C4-2B (cell line): ENCODE measurements around the gene NDUFB2.
"Not testable (repeated sequence)": the region's sequence is repeated elsewhere in the genome, so short reads cannot be mapped to it uniquely, and the experiment has no call there.

Source experiments
- CTCF ChIP-seq: fragments of 450-650 bp; conservative IDR thresholded peaks from 2 replicates; pipeline ENCODE4 v1.5.1; 2017; ENCODE audit warnings: mild to moderate bottlenecking
- ZFX ChIP-seq: fragments of 450-650 bp; IDR thresholded peaks from 2 replicates; pipeline ENCODE4 v1.6.1; 2017

GRCh38 chr7:140712392-140712791 is 15.9 kb downstream of the NDUFB2 start:
- not testable (repeated sequence) for TF ChIP-seq CTCF, ZFX
